ENCODE measurements around the gene ASGR2.

The ASGR2 gene

DNA sequence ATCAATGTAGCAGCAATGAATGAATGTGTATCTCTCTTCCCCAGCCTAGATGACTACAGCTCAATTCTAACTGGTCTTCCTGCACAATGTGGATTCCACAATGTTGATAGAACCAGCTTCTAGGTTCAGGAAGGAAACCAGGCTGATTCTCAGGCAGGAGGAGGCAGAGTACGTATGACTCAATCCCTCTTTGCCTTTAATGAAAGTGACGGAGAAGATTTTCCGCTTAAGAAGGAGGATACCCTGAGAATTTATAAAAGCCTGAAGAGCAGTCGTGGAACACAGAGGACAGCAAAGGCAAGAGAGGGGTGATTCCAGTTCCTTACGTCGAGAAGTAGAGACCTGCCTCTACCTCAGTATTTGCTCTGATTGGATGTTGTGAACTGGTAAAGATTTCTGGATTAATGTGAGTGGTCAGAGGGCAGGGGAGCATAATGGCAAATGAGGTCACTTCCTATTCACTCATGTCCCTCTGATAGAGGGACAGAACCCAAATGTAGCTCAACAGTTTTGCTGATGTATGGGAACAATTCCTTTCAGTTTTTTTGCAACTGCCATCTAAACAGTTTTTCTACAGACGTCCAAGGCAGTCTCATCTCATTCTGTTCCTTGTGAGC, 55.7 kb downstream of the ASGR2 start:
- no peak for DNase-seq

- DNase-seq = no peak
Observed at GRCh38 chr17:7056386-7056785, 58.2 kb downstream of the ASGR2 start.

All from MV-4-11 (cell line).